LNCaP clone FGC (cell line): Measurements from ENCODE around the gene NAALADL2.

ENCODE experiments used
- DNase-seq: peaks from one replicate; pipeline ENCODE4 v3.0.0-alpha.2; 2011; ENCODE audit warnings: low read depth
- H3K4me3 ChIP-seq: 2 replicates; pipeline ENCODE4 v1.5.1; 2011; ENCODE audit warnings: mild to moderate bottlenecking, low read depth, low read length, control low read depth
- TF ChIP-seq, protein P1 (sequence below): IDR thresholded peaks from 2 replicates; pipeline ENCODE4 v1.5.1; 2012; ENCODE audit warnings: mild to moderate bottlenecking; ENCODE audit not compliant: control insufficient read depth, insufficient read depth; ENCODE audit errors: extremely low read depth

The NAALADL2 gene

DNA sequence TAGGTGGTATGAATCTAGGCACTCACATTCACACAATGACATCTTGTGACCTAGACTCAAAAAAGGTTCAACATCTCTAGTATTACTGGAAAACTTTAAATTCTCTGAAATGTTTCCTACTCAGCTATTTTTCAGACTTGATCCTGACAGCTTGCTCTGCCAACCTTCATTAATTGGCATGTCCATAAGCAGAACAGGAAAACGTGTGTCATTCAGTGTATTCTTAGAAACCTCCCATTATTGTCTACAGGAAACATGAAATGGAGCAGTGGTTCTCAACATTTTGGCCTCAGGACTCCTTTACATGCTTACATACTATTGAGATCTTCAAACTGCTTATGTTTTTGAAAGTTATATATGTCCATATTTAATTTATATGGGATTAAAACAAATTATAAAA, 363.2 kb downstream of the NAALADL2 start:
- H3K4me3 ChIP-seq, result no peak overlapping the region
- TF ChIP-seq, protein P1, sequence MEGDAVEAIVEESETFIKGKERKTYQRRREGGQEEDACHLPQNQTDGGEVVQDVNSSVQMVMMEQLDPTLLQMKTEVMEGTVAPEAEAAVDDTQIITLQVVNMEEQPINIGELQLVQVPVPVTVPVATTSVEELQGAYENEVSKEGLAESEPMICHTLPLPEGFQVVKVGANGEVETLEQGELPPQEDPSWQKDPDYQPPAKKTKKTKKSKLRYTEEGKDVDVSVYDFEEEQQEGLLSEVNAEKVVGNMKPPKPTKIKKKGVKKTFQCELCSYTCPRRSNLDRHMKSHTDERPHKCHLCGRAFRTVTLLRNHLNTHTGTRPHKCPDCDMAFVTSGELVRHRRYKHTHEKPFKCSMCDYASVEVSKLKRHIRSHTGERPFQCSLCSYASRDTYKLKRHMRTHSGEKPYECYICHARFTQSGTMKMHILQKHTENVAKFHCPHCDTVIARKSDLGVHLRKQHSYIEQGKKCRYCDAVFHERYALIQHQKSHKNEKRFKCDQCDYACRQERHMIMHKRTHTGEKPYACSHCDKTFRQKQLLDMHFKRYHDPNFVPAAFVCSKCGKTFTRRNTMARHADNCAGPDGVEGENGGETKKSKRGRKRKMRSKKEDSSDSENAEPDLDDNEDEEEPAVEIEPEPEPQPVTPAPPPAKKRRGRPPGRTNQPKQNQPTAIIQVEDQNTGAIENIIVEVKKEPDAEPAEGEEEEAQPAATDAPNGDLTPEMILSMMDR, result no peak
- no peak for DNase-seq

DNA sequence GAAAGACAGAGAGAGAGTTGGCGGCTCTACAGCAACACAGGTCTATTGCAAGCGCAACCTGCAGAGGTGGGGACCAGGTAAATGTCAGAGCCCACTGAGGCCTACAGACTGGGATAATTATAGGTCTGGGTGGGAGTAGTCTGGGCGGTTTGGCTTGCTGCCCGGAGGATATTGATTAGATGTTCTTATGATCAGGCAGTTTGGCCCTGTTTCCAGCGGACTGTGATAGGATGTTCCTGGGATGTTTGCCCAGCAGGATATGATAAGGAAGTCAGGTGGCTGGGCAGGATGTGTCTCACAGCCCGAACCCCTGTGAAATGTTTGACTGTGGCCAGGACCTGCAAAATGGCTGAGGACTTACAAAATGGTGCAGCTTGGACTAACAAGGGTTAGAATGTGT, 364.9 kb downstream of the NAALADL2 start:
- no peak overlapping the region for H3K4me3 ChIP-seq
- TF ChIP-seq, protein P1, result no peak
- DNase-seq, result no peak

DNA sequence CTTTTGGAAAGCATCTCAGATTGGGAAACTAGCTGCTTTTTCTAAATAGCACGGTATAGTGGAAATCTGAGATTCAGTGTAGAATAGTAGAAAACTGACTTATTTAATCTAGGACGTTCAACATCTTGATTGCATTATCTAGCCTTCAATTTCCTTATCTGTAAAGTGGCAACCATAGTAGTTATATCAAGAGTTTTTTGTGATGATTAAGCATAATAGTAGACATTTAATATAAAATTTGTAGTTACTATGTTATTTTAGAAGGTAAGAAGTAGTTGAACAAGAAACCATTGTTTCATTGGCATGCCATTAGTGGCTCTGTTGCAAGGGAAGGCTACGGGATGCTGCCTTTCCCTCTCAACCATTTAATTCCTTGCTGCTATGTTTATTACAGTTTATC, 367.3 kb downstream of the NAALADL2 start:
- no peak overlapping the region for H3K4me3 ChIP-seq
- TF ChIP-seq, protein P1, result no peak
- DNase-seq, result no peak

- TF ChIP-seq, protein P1, result no peak
- H3K4me3 ChIP-seq, result no peak overlapping the region
- DNase-seq, result no peak
These were observed 368.0 kb downstream of the NAALADL2 start for GRCh38 chr3:175227126-175227525.

GRCh38 chr3:175233957-175234940, 375.1 kb downstream of the NAALADL2 start:
- DNase-seq, result no peak
- TF ChIP-seq, protein P1, result no peak
- H3K4me3 ChIP-seq, result no peak overlapping the region

- no peak for DNase-seq
- H3K4me3 ChIP-seq, result no peak overlapping the region
- TF ChIP-seq, protein P1, result no peak
These were observed 379.7 kb downstream of the NAALADL2 start for GRCh38 chr3:175238801-175239200.
